CD4-positive, alpha-beta memory T cell (primary cell): Measurements from ENCODE around the gene CTNND2. TPM values are rescaled to one million over a fixed set of nuclear protein-coding genes. Genes with fewer than 3 reads are reported as not detected.

Experiments
- CTCF ChIA-PET: fragments of 350-600 bp; sonication (Branson Sonifier 250); formaldehyde crosslinking; loops from one replicate; lab custom pipeline; 2021; ENCODE audit warnings: inconsistent platforms; ENCODE audit not compliant: partially characterized antibody; lab: Charles Lee
- POLR2A ChIA-PET: fragments of 350-600 bp; sonication (Branson Sonifier 250); formaldehyde crosslinking; loops from one replicate; lab custom pipeline; 2021; ENCODE audit not compliant: partially characterized antibody; lab: Charles Lee
- DNase-seq, 5 donors: peaks; one replicate each; pipeline versions ENCODE4 v3.0.0 to v3.0.0-alpha.2; 2020 to 2022; ENCODE audit warnings: mixed read lengths in 1 of 5
- H3K27ac ChIP-seq: one replicate; pipeline ENCODE4 v1.7.0; 2013; ENCODE audit warnings: low read depth, low read length
- H3K27me3 ChIP-seq: 2 replicates; pipeline ENCODE4 v1.7.0; 2013; ENCODE audit warnings: mild to moderate bottlenecking, low read length, moderate library complexity; ENCODE audit not compliant: insufficient read depth
- H3K36me3 ChIP-seq: 2 replicates; pipeline ENCODE4 v1.7.0; 2013; ENCODE audit warnings: mild to moderate bottlenecking, low read length, moderate library complexity; ENCODE audit not compliant: insufficient read depth
- H3K4me1 ChIP-seq: 2 replicates; pipeline ENCODE4 v1.7.0; 2013; ENCODE audit warnings: mild to moderate bottlenecking, low read length, moderate library complexity; ENCODE audit not compliant: insufficient read depth
- H3K4me3 ChIP-seq, 2 donors: one replicate each; pipeline ENCODE4 v1.7.0; 2013; ENCODE audit warnings: low read length in 2 of 2, mild to moderate bottlenecking in 1 of 2
- H3K9me3 ChIP-seq, 2 donors: one replicate each; pipeline ENCODE4 v1.7.0; 2013; ENCODE audit warnings: low read length in 2 of 2, control low read depth in 1 of 2; ENCODE audit not compliant: control insufficient read depth in 1 of 2
- H3K27ac Mint-ChIP-seq, 7 donors: one replicate each; pipeline ENCODE4 v1.8.0; 2020 to 2021; ENCODE audit warnings: mixed read lengths in 7 of 7, mild to moderate bottlenecking in 6 of 7, inconsistent platforms in 3 of 7, moderate library complexity in 3 of 7
- H3K27me3 Mint-ChIP-seq, 2 donors: one replicate each; pipeline ENCODE4 v1.8.0; 2020 to 2021; ENCODE audit warnings: mixed read lengths in 2 of 2
- H3K36me3 Mint-ChIP-seq, 2 donors: one replicate each; pipeline ENCODE4 v1.8.0; 2020 to 2021; ENCODE audit warnings: mixed read lengths in 2 of 2, inconsistent platforms in 1 of 2, mild to moderate bottlenecking in 1 of 2
- H3K4me1 Mint-ChIP-seq, 4 donors: one replicate each; pipeline ENCODE4 v1.8.0; 2020 to 2021; ENCODE audit warnings: mixed read lengths in 4 of 4, mild to moderate bottlenecking in 1 of 4
- H3K4me3 Mint-ChIP-seq, 8 donors: one replicate each; pipeline ENCODE4 v1.8.0; 2020 to 2021; ENCODE audit warnings: mixed read lengths in 8 of 8, mild to moderate bottlenecking in 7 of 8, moderate library complexity in 6 of 8, inconsistent platforms in 3 of 8
- H3K9me3 Mint-ChIP-seq, 8 donors: one replicate each; pipeline ENCODE4 v1.8.0; 2020 to 2021; ENCODE audit warnings: mixed read lengths in 8 of 8, mild to moderate bottlenecking in 5 of 8, inconsistent platforms in 3 of 8, moderate library complexity in 1 of 8
- intact Hi-C: fragments of 100-400 bp; cut with micrococcal nuclease; formaldehyde crosslinking; loops from one replicate; pipeline ENCODE4 v1.15.1; 2023
- polyA plus RNA-seq, 2 donors: library from polyadenylated mRNA; unstranded; fragments of 300-500 nt; fragmentation: Illumina TruSeq; gene quantifications; one replicate each; pipeline ENCODE4 v1.2.3, GENCODE V29; 2021
- total RNA-seq, 2 experiments: library from RNA; stranded (reverse); gene quantifications; one replicate each; pipeline ENCODE4 v1.2.3, GENCODE V29; 2021

The CTNND2 gene
- total and polyA plus RNA-seq, 4 experiments from 2014 or later, result 0.65 TPM; not detected in 3

DNA sequence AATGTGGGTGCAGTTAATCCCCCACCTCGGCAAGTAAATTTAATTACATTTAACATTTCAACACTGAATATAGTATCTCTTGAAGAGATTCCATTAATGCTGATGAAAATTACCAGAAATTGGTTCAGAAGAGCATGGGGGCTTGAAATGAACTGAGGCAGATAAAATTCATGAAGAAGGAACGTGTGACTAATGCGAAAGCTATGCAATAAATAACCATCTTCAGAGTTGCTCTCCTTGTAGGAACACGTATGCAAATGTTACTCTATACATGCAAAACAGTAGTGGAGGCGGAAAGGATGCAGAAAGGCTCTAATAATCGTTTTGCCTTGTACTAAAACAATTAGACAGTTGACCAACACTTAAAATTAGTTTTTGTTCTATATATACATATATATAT is 320.2 kb downstream of the CTNND2 start:
- peaks cover 0 to 3% (median 0%) of the 10 kb centered on the region in 8 donors for H3K9me3 Mint-ChIP-seq
- ChIA-PET CTCF (no interaction called here), POLR2A (no interaction called here)
- intact Hi-C loops, result no loop called here
- H3K36me3 Mint-ChIP-seq, result no peaks in the 10 kb centered on the region
- H3K27me3 Mint-ChIP-seq, result peaks cover 0 to 1% of the 10 kb centered on the region in 2 donors
- H3K4me3 ChIP-seq, result no peak overlapping the region
- H3K4me1 Mint-ChIP-seq, result peaks cover 0 to 2% (median under 1%) of the 10 kb centered on the region in 4 donors
- H3K27ac Mint-ChIP-seq, result no peak overlapping the region
- no peaks in the 10 kb centered on the region for H3K36me3 ChIP-seq
- no peaks in the 10 kb centered on the region for H3K9me3 ChIP-seq
- no peaks in the 10 kb centered on the region for H3K27me3 ChIP-seq
- DNase-seq, result no peak
- no peak overlapping the region for H3K27ac ChIP-seq
- no peak overlapping the region for H3K4me3 Mint-ChIP-seq
- no peaks in the 10 kb centered on the region for H3K4me1 ChIP-seq

- Mint-ChIP-seq H3K4me3 (no peak overlapping the region), H3K27me3 (peaks cover 0 to 1% of the 10 kb centered on the region in 2 donors), H3K4me1 (no peaks in the 10 kb centered on the region), H3K36me3 (no peaks in the 10 kb centered on the region), H3K27ac (no peak overlapping the region), H3K9me3 (peaks cover 0 to 2% (median 0%) of the 10 kb centered on the region in 8 donors)
- ChIA-PET POLR2A (no interaction called here), CTCF (no interaction called here)
- Histone ChIP-seq H3K4me1 (no peaks in the 10 kb centered on the region), H3K4me3 (no peak overlapping the region), H3K36me3 (no peaks in the 10 kb centered on the region), H3K27me3 (no peaks in the 10 kb centered on the region), H3K27ac (no peak overlapping the region), H3K9me3 (no peaks in the 10 kb centered on the region)
- intact Hi-C loops, result no loop called here
- DNase-seq, result no peak
These were observed 324.9 kb downstream of the CTNND2 start for GRCh38 chr5:11579351-11579750.

- Mint-ChIP-seq H3K9me3 (no peaks in the 10 kb centered on the region), H3K4me1 (no peaks in the 10 kb centered on the region), H3K27ac (no peak overlapping the region), H3K4me3 (no peak overlapping the region), H3K27me3 (no peaks in the 10 kb centered on the region), H3K36me3 (no peaks in the 10 kb centered on the region)
- Histone ChIP-seq H3K4me1 (no peaks in the 10 kb centered on the region), H3K27me3 (no peaks in the 10 kb centered on the region), H3K9me3 (no peaks in the 10 kb centered on the region), H3K27ac (no peak overlapping the region), H3K4me3 (no peak overlapping the region), H3K36me3 (no peaks in the 10 kb centered on the region)
- ChIA-PET CTCF (no interaction called here), POLR2A (no interaction called here)
- DNase-seq, result no peak
- intact Hi-C loops, result no loop called here
These were observed 329.5 kb downstream of the CTNND2 start for GRCh38 chr5:11574787-11575186.

- intact Hi-C loops, result no loop called here
- Histone ChIP-seq H3K4me1 (no peaks in the 10 kb centered on the region), H3K9me3 (no peaks in the 10 kb centered on the region), H3K36me3 (no peaks in the 10 kb centered on the region), H3K27me3 (no peaks in the 10 kb centered on the region), H3K4me3 (no peak overlapping the region), H3K27ac (no peak overlapping the region)
- Mint-ChIP-seq H3K27me3 (no peaks in the 10 kb centered on the region), H3K4me1 (no peaks in the 10 kb centered on the region), H3K9me3 (no peaks in the 10 kb centered on the region), H3K4me3 (no peak overlapping the region), H3K36me3 (no peaks in the 10 kb centered on the region), H3K27ac (no peak overlapping the region)
- CTCF ChIA-PET, result no interaction called here
- DNase-seq, result no peak
- POLR2A ChIA-PET, result no interaction called here
These were observed 330.9 kb downstream of the CTNND2 start for GRCh38 chr5:11573140-11573992.

GRCh38 chr5:11564706-11565105 is 339.5 kb downstream of the CTNND2 start:
- CTCF ChIA-PET, result no interaction called here
- Mint-ChIP-seq H3K4me1 (no peaks in the 10 kb centered on the region), H3K27ac (no peak overlapping the region), H3K4me3 (no peak overlapping the region), H3K36me3 (no peaks in the 10 kb centered on the region), H3K27me3 (no peaks in the 10 kb centered on the region), H3K9me3 (peaks cover 0 to 4% (median 0%) of the 10 kb centered on the region in 8 donors)
- no peaks in the 10 kb centered on the region for H3K36me3 ChIP-seq
- DNase-seq, result no peak
- no peak overlapping the region for H3K27ac ChIP-seq
- H3K9me3 ChIP-seq, result no peaks in the 10 kb centered on the region
- no peaks in the 10 kb centered on the region for H3K4me1 ChIP-seq
- POLR2A ChIA-PET, result no interaction called here
- no peak overlapping the region for H3K4me3 ChIP-seq
- intact Hi-C loops, result no loop called here
- H3K27me3 ChIP-seq, result no peaks in the 10 kb centered on the region

GRCh38 chr5:11563822-11564221 is 340.4 kb downstream of the CTNND2 start:
- CTCF ChIA-PET, result no interaction called here
- Mint-ChIP-seq H3K4me3 (no peak overlapping the region), H3K9me3 (peaks cover 0 to 6% (median 1%) of the 10 kb centered on the region in 8 donors), H3K4me1 (no peaks in the 10 kb centered on the region), H3K27me3 (no peaks in the 10 kb centered on the region), H3K36me3 (no peaks in the 10 kb centered on the region), H3K27ac (no peak overlapping the region)
- H3K36me3 ChIP-seq, result no peaks in the 10 kb centered on the region
- no peaks in the 10 kb centered on the region for H3K27me3 ChIP-seq
- POLR2A ChIA-PET, result no interaction called here
- H3K27ac ChIP-seq, result no peak overlapping the region
- no peak for DNase-seq
- no peaks in the 10 kb centered on the region for H3K4me1 ChIP-seq
- H3K9me3 ChIP-seq, result no peaks in the 10 kb centered on the region
- no peak overlapping the region for H3K4me3 ChIP-seq
- intact Hi-C loops, result no loop called here

DNA sequence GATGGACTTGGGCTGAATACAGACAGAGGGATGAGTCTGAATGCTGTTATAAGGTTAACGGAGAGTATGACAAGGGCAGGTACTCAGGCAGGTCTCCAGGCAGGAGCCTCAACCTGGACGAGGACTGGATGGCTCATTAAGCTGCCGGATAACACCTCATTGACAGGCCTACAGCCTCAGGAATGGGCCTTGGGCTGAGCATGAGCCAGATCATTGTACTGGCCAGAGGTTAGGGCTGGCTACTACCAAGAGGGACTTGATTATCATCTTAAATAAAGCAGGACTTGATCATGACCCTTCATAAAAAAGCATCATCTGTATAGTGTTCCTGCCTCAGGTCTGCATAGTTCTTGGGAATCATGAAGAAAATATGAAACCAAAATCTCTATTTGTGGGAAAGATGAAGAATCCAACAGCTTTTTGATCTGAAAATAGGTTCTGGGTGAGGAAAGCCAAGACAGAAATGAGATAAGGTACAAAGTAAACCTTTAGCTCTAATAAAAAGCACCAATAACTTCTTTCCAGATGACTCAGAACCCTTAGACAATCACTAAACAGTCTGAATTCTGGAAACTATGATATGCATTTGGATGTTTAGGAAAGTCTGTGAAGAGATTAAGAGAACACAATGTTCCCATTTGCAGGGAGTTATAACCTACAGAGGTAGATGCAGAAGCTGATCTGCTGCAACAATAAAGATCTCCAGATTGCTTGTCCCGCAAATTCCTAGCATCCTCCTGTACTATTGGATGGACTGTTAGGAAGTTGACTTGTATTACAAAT is 343.1 kb downstream of the CTNND2 start:
- Histone ChIP-seq H3K9me3 (no peaks in the 10 kb centered on the region), H3K27me3 (no peaks in the 10 kb centered on the region), H3K36me3 (no peaks in the 10 kb centered on the region), H3K4me1 (no peaks in the 10 kb centered on the region), H3K4me3 (no peak overlapping the region), H3K27ac (no peak overlapping the region)
- Mint-ChIP-seq H3K27ac (no peak overlapping the region), H3K36me3 (no peaks in the 10 kb centered on the region), H3K27me3 (no peaks in the 10 kb centered on the region), H3K9me3 (peaks cover 0 to 4% (median 1%) of the 10 kb centered on the region in 8 donors), H3K4me1 (no peaks in the 10 kb centered on the region), H3K4me3 (no peak overlapping the region)
- ChIA-PET POLR2A (no interaction called here), CTCF (no interaction called here)
- intact Hi-C loops, result no loop called here
- DNase-seq, result no peak
